K562 (cell line): ENCODE measurements around the gene GABARAPL2. TPM values are rescaled to one million over a fixed set of nuclear protein-coding genes. Genes with fewer than 3 reads are reported as not detected.
A peak's percentile ranks its signal among the peaks of the same experiment; 100 is the strongest.

ENCODE experiments used
- ATF4 ChIP-seq: fragments of 450-650 bp; formaldehyde crosslinking; IDR thresholded peaks from 2 replicates; pipeline ENCODE4 v1.4.0; 2022; ENCODE audit warnings: mild to moderate bottlenecking, moderate library complexity
- CREBBP ChIP-seq: IDR thresholded peaks from one replicate; pipeline ENCODE4 v1.6.1; 2012; ENCODE audit warnings: low read depth, mild to moderate bottlenecking, control low read depth, inconsistent platforms, low read length
- CTBP1 ChIP-seq: fragments of 450-650 bp; IDR thresholded peaks from 2 replicates; pipeline ENCODE4 v1.6.1; 2016; ENCODE audit warnings: borderline replicate concordance
- KDM5B ChIP-seq: fragments of 200-600 bp; sonication (generic); IDR thresholded peaks from 2 replicates; pipeline ENCODE4 v1.6.1; 2012; ENCODE audit warnings: low read depth, mild to moderate bottlenecking, moderate library complexity, low read length, control low read depth, inconsistent platforms; ENCODE audit not compliant: insufficient replicate concordance
- MLX ChIP-seq, 2 experiments: fragments of 450-650 bp in 1 of 2; sonication (generic) in 1 of 2; formaldehyde crosslinking; conservative IDR thresholded peaks; 2 replicates each; pipeline versions ENCODE4 v1.4.0 to v1.8.1; 2020 to 2022; ENCODE audit warnings: mild to moderate bottlenecking in 1 of 2, missing genetic modification reagents in 1 of 2
- MTA3 ChIP-seq: fragments of 450-650 bp; formaldehyde crosslinking; IDR thresholded peaks from 2 replicates; pipeline ENCODE4 v1.6.1; 2017; ENCODE audit warnings: mild to moderate bottlenecking, borderline replicate concordance
- NFIC ChIP-seq: fragments of 450-650 bp; IDR thresholded peaks from 2 replicates; pipeline ENCODE4 v1.6.1; 2017; ENCODE audit warnings: mild to moderate bottlenecking, inconsistent platforms
- RFX1 ChIP-seq: fragments of 450-650 bp; IDR thresholded peaks from 2 replicates; pipeline ENCODE4 v1.6.1; 2016; ENCODE audit warnings: mild to moderate bottlenecking, moderate library complexity
- SIN3B ChIP-seq: fragments of 450-650 bp; IDR thresholded peaks from 2 replicates; pipeline ENCODE4 v1.6.1; 2017; ENCODE audit warnings: low read depth, mild to moderate bottlenecking, moderate library complexity
- TCF3 ChIP-seq: sonication (generic); formaldehyde crosslinking; IDR thresholded peaks from 2 replicates; pipeline ENCODE4 v1.4.0; 2020; ENCODE audit warnings: mild to moderate bottlenecking, missing genetic modification reagents
- TEAD1 ChIP-seq, 2 experiments: fragments of 450-650 bp in 1 of 2; sonication (generic) in 1 of 2; formaldehyde crosslinking; IDR thresholded peaks; 2 replicates each; pipeline versions ENCODE4 v1.4.0 to v1.8.0; 2020 to 2022; ENCODE audit warnings: mild to moderate bottlenecking in 2 of 2, missing genetic modification reagents in 1 of 2
- ZBTB7A ChIP-seq: IDR thresholded peaks from 2 replicates; pipeline ENCODE4 v1.6.1; 2011; ENCODE audit warnings: low read depth, mild to moderate bottlenecking, low read length, moderate library complexity, borderline replicate concordance; ENCODE audit not compliant: control insufficient read depth
- ZFX ChIP-seq: sonication (generic); formaldehyde crosslinking; IDR thresholded peaks from 2 replicates; pipeline ENCODE4 v1.8.0; 2022; ENCODE audit warnings: mild to moderate bottlenecking, missing genetic modification reagents, moderate library complexity
- ZNF277 ChIP-seq: fragments of 250-450 bp; sonication (Bioruptor Pico); IDR thresholded peaks from 2 replicates; pipeline ENCODE4 v1.8.0; 2022; ENCODE audit warnings: inconsistent platforms, mild to moderate bottlenecking, moderate library complexity, borderline replicate concordance
- ZNF316 ChIP-seq: fragments of 450-650 bp; IDR thresholded peaks from 2 replicates; pipeline ENCODE4 v1.6.1; 2016
- ZNF431 ChIP-seq: sonication (generic); formaldehyde crosslinking; IDR thresholded peaks from 2 replicates; pipeline ENCODE4 v1.8.0; 2022; ENCODE audit warnings: mild to moderate bottlenecking, missing genetic modification reagents
- polyA plus RNA-seq, 8 experiments: library from polyadenylated mRNA; depleted of rRNA in 4 of 8; stranded (reverse) in 5 of 8; unstranded in 3 of 8; fragments of >200 nt; fragmentation: Nextera tagmentation in 2 of 8; fragmentation: Illumina TruSeq in 1 of 8; extraction: Ambion mirVana in 2 of 8; extraction: Trizol in 1 of 8; gene quantifications; 2 replicates each; pipeline versions ENCODE4 v1.2.1 to v1.2.3, GENCODE V29; 2011 to 2014; ENCODE audit warnings: inconsistent platforms in 1 of 8, missing spikeins in 1 of 8
- total RNA-seq, 7 experiments: library from RNA; depleted of rRNA in 6 of 7; stranded (reverse); fragments of >200 nt in 6 of 7; fragmentation: Illumina TruSeq in 2 of 7; extraction: Trizol in 2 of 7; gene quantifications; 2 replicates each; pipeline versions ENCODE4 v1.2.1 to v1.2.3, GENCODE V29; 2011 to 2021; ENCODE audit warnings: low replicate concordance in 1 of 7
- TF ChIP-seq, protein P1 (sequence below): fragments of 450-650 bp; IDR thresholded peaks from 2 replicates; pipeline ENCODE4 v1.6.1; 2017; ENCODE audit warnings: antibody characterized with exemption, mild to moderate bottlenecking
- TF ChIP-seq, protein P2 (sequence below): fragments of 450-650 bp; IDR thresholded peaks from 2 replicates; pipeline ENCODE4 v1.7.1; 2018; ENCODE audit warnings: mild to moderate bottlenecking, low read depth; ENCODE audit not compliant: partially characterized antibody

GABARAPL2 gene
- total and polyA plus RNA-seq, 9 of the 15 experiments (the other 6 are each of a cell fraction or from before 2014, with no cell fraction given), result 42.1 to 288 (median 91.8) TPM

- TF ChIP-seq, protein P1, sequence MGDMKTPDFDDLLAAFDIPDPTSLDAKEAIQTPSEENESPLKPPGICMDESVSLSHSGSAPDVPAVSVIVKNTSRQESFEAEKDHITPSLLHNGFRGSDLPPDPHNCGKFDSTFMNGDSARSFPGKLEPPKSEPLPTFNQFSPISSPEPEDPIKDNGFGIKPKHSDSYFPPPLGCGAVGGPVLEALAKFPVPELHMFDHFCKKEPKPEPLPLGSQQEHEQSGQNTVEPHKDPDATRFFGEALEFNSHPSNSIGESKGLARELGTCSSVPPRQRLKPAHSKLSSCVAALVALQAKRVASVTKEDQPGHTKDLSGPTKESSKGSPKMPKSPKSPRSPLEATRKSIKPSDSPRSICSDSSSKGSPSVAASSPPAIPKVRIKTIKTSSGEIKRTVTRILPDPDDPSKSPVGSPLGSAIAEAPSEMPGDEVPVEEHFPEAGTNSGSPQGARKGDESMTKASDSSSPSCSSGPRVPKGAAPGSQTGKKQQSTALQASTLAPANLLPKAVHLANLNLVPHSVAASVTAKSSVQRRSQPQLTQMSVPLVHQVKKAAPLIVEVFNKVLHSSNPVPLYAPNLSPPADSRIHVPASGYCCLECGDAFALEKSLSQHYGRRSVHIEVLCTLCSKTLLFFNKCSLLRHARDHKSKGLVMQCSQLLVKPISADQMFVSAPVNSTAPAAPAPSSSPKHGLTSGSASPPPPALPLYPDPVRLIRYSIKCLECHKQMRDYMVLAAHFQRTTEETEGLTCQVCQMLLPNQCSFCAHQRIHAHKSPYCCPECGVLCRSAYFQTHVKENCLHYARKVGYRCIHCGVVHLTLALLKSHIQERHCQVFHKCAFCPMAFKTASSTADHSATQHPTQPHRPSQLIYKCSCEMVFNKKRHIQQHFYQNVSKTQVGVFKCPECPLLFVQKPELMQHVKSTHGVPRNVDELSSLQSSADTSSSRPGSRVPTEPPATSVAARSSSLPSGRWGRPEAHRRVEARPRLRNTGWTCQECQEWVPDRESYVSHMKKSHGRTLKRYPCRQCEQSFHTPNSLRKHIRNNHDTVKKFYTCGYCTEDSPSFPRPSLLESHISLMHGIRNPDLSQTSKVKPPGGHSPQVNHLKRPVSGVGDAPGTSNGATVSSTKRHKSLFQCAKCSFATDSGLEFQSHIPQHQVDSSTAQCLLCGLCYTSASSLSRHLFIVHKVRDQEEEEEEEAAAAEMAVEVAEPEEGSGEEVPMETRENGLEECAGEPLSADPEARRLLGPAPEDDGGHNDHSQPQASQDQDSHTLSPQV, result no peak
- TF ChIP-seq ZFX (CRISPR knock-in tag) (peak; percentile 76), ZNF431 (no peak), ZNF316 (no peak), ZNF277 (CRISPR knock-in tag) (no peak), KDM5B (peak; percentile 59), CTBP1 (peak; percentile 43; the same call in 1 of the 2 replicates), MTA3 (peak; percentile 29; the same call in 1 of the 2 replicates), NFIC (no peak), TCF3 (no peak), TEAD1 (CRISPR knock-in tag; IDR thresholded peaks at IDR 0.05) (0 out of 4 replicates have a peak, but pooled peaks of 1 of the 2 experiments have one; percentile 10), RFX1 (peak; percentile 49), ZBTB7A (no peak), ATF4 (CRISPR knock-in tag) (no peak), MLX (CRISPR knock-in tag; conservative IDR thresholded peaks at IDR 0.05) (no peak), SIN3B (peak; percentile 64; the same call in 1 of the 2 replicates), CREBBP (no peak)
- TF ChIP-seq, protein P2, sequence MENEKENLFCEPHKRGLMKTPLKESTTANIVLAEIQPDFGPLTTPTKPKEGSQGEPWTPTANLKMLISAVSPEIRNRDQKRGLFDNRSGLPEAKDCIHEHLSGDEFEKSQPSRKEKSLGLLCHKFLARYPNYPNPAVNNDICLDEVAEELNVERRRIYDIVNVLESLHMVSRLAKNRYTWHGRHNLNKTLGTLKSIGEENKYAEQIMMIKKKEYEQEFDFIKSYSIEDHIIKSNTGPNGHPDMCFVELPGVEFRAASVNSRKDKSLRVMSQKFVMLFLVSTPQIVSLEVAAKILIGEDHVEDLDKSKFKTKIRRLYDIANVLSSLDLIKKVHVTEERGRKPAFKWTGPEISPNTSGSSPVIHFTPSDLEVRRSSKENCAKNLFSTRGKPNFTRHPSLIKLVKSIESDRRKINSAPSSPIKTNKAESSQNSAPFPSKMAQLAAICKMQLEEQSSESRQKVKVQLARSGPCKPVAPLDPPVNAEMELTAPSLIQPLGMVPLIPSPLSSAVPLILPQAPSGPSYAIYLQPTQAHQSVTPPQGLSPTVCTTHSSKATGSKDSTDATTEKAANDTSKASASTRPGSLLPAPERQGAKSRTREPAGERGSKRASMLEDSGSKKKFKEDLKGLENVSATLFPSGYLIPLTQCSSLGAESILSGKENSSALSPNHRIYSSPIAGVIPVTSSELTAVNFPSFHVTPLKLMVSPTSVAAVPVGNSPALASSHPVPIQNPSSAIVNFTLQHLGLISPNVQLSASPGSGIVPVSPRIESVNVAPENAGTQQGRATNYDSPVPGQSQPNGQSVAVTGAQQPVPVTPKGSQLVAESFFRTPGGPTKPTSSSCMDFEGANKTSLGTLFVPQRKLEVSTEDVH, result no peak
Observed at GRCh38 chr16:75555213-75555706, 10.9 kb upstream of the GABARAPL2 start (continued).
